Measurements from ENCODE around the gene ZNRF1.

DNA sequence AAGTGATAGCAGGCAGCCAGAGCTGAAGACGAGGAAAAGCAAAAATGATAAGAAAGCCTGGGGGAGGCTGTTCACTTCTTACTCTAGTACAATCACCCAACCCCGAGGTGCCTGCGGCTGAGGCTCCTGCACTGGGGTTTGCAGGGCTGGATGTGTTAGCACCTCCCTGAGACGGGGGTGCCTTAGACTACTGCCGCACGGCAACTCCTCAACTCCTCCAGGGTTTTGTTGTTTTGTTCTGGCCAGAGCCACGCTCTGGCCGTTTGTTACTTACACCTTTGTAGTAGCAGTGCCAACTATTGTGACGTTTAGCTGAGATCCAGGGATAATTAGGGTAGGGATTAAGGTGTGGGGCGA lies 66.3 kb downstream of the ZNRF1 start:
- TF ChIP-seq, protein P1, sequence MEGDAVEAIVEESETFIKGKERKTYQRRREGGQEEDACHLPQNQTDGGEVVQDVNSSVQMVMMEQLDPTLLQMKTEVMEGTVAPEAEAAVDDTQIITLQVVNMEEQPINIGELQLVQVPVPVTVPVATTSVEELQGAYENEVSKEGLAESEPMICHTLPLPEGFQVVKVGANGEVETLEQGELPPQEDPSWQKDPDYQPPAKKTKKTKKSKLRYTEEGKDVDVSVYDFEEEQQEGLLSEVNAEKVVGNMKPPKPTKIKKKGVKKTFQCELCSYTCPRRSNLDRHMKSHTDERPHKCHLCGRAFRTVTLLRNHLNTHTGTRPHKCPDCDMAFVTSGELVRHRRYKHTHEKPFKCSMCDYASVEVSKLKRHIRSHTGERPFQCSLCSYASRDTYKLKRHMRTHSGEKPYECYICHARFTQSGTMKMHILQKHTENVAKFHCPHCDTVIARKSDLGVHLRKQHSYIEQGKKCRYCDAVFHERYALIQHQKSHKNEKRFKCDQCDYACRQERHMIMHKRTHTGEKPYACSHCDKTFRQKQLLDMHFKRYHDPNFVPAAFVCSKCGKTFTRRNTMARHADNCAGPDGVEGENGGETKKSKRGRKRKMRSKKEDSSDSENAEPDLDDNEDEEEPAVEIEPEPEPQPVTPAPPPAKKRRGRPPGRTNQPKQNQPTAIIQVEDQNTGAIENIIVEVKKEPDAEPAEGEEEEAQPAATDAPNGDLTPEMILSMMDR (IDR thresholded peaks at IDR 0.05), result no peak
- no peak for TF ChIP-seq POLR2A (IDR thresholded peaks at IDR 0.05)
